MM.1S (cell line): ENCODE data around the gene COQ8B.

Experiments used
- DNase-seq: peaks from one replicate; pipeline ENCODE4 v3.0.0-alpha.2; 2015
- H2AFZ ChIP-seq: fragments of 300-600 bp; sonication (generic); 2 replicates; pipeline ENCODE4 v1.6.0; 2016; ENCODE audit warnings: antibody characterized with exemption, low read length
- H3F3A ChIP-seq: fragments of 300-600 bp; sonication (generic); 2 replicates; pipeline ENCODE4 v1.6.1; 2016; ENCODE audit warnings: mild to moderate bottlenecking, antibody characterized with exemption, low read length, moderate library complexity, mixed read lengths; ENCODE audit not compliant: insufficient read depth
- H3K27ac ChIP-seq: fragments of 300-600 bp; sonication (generic); 2 replicates; pipeline ENCODE4 v1.5.1; 2016; ENCODE audit warnings: mild to moderate bottlenecking, low read length
- H3K27me3 ChIP-seq: fragments of 300-600 bp; sonication (generic); replicated peaks from 2 replicates; pipeline ENCODE4 v1.6.0; 2016; ENCODE audit warnings: low read length; ENCODE audit not compliant: insufficient read depth
- H3K36me3 ChIP-seq: fragments of 300-600 bp; sonication (generic); replicated peaks from 2 replicates; pipeline ENCODE4 v1.6.1; 2016; ENCODE audit warnings: mild to moderate bottlenecking, low read length, mixed read lengths; ENCODE audit not compliant: insufficient read depth
- H3K4me1 ChIP-seq: fragments of 300-600 bp; sonication (generic); 2 replicates; pipeline ENCODE4 v1.6.1; 2016; ENCODE audit warnings: low read length, mixed read lengths
- H3K4me2 ChIP-seq: fragments of 300-600 bp; sonication (generic); 2 replicates; pipeline ENCODE4 v1.6.0; 2016; ENCODE audit warnings: low read depth, low read length
- H3K4me3 ChIP-seq: fragments of 300-600 bp; sonication (generic); 2 replicates; pipeline ENCODE4 v1.5.1; 2016; ENCODE audit warnings: low read length, mixed read lengths
- H3K79me2 ChIP-seq: fragments of 300-600 bp; sonication (generic); 2 replicates; pipeline ENCODE4 v1.6.1; 2016; ENCODE audit warnings: mixed run types, low read length, mixed read lengths
- H3K9ac ChIP-seq: fragments of 300-600 bp; sonication (generic); 2 replicates; pipeline ENCODE4 v1.6.1; 2016; ENCODE audit warnings: low read length, mixed read lengths
- H3K9me2 ChIP-seq: fragments of 300-600 bp; sonication (generic); replicated peaks from 2 replicates; pipeline ENCODE4 v1.6.1; 2016; ENCODE audit warnings: mild to moderate bottlenecking, low read length, mixed read lengths; ENCODE audit not compliant: insufficient read depth
- H3K9me3 ChIP-seq: fragments of 300-600 bp; sonication (generic); replicated peaks from 2 replicates; pipeline ENCODE4 v1.6.1; 2016; ENCODE audit warnings: mild to moderate bottlenecking, low read length, mixed read lengths; ENCODE audit not compliant: insufficient read depth
- H4K20me1 ChIP-seq: fragments of 300-600 bp; sonication (generic); 2 replicates; pipeline ENCODE4 v1.6.1; 2016; ENCODE audit warnings: mild to moderate bottlenecking, low read length, moderate library complexity, mixed read lengths; ENCODE audit not compliant: insufficient read depth
- EZH2 ChIP-seq: fragments of 300-600 bp; sonication (generic); optimal IDR thresholded peaks from 2 replicates; pipeline ENCODE3; 2017; ENCODE audit warnings: low read depth, mild to moderate bottlenecking, antibody characterized with exemption, low read length, mixed read lengths
- EZH2phosphoT487 ChIP-seq: fragments of 300-600 bp; sonication (generic); IDR thresholded peaks from 2 replicates; pipeline ENCODE4 v1.6.1; 2018; ENCODE audit warnings: antibody characterized with exemption, low read length
- TF ChIP-seq, protein P1 (sequence below): fragments of 300-600 bp; sonication (generic); IDR thresholded peaks from 2 replicates; pipeline ENCODE4 v1.5.1; 2016; ENCODE audit warnings: antibody characterized with exemption, low read length, mixed read lengths

COQ8B gene

GRCh38 chr19:40742477-40742876, 25.8 kb upstream of the COQ8B start:
- no peaks in the 10 kb centered on the region for H3K9me3 ChIP-seq
- no peak for DNase-seq
- no peaks in the 10 kb centered on the region for H4K20me1 ChIP-seq
- no peak overlapping the region for H3K9ac ChIP-seq
- H3K4me3 ChIP-seq: no peak overlapping the region
- no peak overlapping the region for H3K27ac ChIP-seq
- no peaks in the 10 kb centered on the region for H3K36me3 ChIP-seq
- H2AFZ ChIP-seq: no peak overlapping the region
- H3K9me2 ChIP-seq: no peaks in the 10 kb centered on the region
- no peaks in the 10 kb centered on the region for H3F3A ChIP-seq
- no peak overlapping the region for H3K4me2 ChIP-seq
- H3K27me3 ChIP-seq: no peaks in the 10 kb centered on the region
- H3K4me1 ChIP-seq: no peaks in the 10 kb centered on the region
- no peaks in the 10 kb centered on the region for H3K79me2 ChIP-seq
- TF ChIP-seq EZH2: no peak
- TF ChIP-seq, protein P1, sequence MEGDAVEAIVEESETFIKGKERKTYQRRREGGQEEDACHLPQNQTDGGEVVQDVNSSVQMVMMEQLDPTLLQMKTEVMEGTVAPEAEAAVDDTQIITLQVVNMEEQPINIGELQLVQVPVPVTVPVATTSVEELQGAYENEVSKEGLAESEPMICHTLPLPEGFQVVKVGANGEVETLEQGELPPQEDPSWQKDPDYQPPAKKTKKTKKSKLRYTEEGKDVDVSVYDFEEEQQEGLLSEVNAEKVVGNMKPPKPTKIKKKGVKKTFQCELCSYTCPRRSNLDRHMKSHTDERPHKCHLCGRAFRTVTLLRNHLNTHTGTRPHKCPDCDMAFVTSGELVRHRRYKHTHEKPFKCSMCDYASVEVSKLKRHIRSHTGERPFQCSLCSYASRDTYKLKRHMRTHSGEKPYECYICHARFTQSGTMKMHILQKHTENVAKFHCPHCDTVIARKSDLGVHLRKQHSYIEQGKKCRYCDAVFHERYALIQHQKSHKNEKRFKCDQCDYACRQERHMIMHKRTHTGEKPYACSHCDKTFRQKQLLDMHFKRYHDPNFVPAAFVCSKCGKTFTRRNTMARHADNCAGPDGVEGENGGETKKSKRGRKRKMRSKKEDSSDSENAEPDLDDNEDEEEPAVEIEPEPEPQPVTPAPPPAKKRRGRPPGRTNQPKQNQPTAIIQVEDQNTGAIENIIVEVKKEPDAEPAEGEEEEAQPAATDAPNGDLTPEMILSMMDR: no peak
- TF ChIP-seq EZH2phosphoT487: no peak

DNA sequence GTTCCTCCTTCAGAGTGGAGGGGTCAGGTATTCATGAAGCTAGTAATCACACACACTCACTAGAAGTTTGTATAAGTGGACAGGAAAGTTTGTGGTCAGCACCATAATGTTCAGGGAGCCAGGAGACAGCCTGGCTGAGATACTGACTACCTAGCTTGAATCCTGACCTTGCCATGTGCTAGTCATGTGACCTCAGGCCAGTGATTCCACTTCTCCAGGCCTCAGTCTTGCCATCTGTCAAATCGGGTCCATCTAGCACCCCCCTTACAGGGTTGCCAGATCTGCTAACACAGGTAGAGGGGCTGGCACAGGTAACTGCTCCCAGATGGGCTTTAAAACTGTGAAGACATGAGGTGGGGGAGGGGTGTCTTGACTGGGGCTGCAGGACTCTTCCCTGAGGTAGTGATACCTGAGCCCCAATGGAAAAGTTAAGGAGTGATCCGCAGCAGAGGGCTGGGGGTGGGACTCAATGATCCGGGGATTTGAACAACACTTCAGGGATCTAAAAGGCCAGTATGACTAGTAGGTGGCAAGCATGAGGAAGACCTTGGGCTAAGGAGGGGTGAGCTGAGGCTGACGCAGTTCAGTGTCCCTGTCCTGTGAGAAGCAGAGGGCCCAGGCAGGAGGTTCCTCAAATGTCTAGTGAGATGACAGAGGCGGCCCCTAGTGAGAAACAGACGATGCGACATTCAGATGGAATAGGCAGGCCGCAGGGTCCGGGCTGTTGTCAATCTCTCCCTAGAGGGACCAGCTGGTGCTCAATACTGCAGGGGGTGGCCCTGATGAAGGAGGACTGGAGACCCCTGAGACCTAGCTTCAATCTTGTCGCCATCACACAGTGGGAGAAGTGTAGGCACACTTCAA, 25.1 kb upstream of the COQ8B start:
- H3F3A ChIP-seq: no peaks in the 10 kb centered on the region
- H3K9ac ChIP-seq: no peak overlapping the region
- no peak overlapping the region for H3K4me3 ChIP-seq
- no peaks in the 10 kb centered on the region for H3K9me3 ChIP-seq
- H3K4me2 ChIP-seq: no peak overlapping the region
- H3K9me2 ChIP-seq: no peaks in the 10 kb centered on the region
- TF ChIP-seq, protein P1: no peak
- TF ChIP-seq EZH2phosphoT487 (no peak), EZH2 (no peak)
- H3K27ac ChIP-seq: no peak overlapping the region
- no peak for DNase-seq
- no peaks in the 10 kb centered on the region for H4K20me1 ChIP-seq
- no peaks in the 10 kb centered on the region for H3K4me1 ChIP-seq
- H3K27me3 ChIP-seq: no peaks in the 10 kb centered on the region
- no peaks in the 10 kb centered on the region for H3K36me3 ChIP-seq
- H2AFZ ChIP-seq: no peak overlapping the region
- no peaks in the 10 kb centered on the region for H3K79me2 ChIP-seq

DNA sequence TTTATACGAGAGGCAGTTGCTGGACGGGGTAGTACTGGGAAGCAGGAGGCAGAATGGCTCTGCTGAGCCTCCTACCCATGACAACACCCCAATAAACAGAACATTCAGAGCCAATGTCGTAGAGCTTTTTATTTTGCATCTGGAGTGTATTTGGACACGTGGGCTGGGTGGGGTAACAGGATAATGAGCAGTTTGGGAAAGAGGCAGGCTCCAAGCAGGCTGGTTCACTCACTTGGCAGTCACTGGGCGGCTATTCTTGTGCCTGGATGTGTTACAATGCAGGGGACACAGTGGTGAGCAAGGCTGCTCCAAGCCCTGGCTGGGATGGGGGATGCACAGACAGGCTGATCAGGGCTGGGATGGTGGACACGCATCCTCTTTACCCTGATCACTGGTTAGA, 24.1 kb upstream of the COQ8B start:
- H3F3A ChIP-seq: no peaks in the 10 kb centered on the region
- DNase-seq: no peak
- no peak overlapping the region for H2AFZ ChIP-seq
- H3K27ac ChIP-seq: no peak overlapping the region
- no peak overlapping the region for H3K9ac ChIP-seq
- H3K9me3 ChIP-seq: no peaks in the 10 kb centered on the region
- no peaks in the 10 kb centered on the region for H4K20me1 ChIP-seq
- H3K4me2 ChIP-seq: no peak overlapping the region
- no peaks in the 10 kb centered on the region for H3K36me3 ChIP-seq
- no peak overlapping the region for H3K4me3 ChIP-seq
- no peaks in the 10 kb centered on the region for H3K4me1 ChIP-seq
- no peak for TF ChIP-seq EZH2phosphoT487
- no peak for TF ChIP-seq EZH2
- TF ChIP-seq, protein P1: no peak
- H3K79me2 ChIP-seq: no peaks in the 10 kb centered on the region
- no peaks in the 10 kb centered on the region for H3K27me3 ChIP-seq
- no peaks in the 10 kb centered on the region for H3K9me2 ChIP-seq
